ENCODE results near the gene CHRND.

The CHRND gene

DNA sequence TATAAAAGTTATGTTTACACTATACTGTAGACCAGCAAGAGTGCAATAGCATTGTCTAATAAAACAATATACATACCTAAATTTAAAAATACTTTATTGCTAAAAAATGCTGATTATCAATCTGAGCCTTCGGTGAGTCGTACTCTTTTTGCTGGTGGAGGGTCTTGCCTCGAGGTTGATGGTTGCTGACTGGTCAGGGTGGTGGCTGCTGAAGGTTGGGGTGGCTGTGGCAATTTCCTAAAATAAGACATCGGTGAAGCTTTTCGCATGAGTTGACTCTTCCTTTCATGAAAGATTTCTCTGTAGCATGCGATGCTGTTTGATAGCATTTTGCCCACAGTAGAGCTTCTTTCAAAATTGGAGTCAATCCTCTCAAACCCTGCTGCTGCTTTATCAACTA, 22.0 kb downstream of the CHRND start:
- H3K27ac ChIP-seq (replicated peaks; ENCODE audit: low read length) = no peak overlapping the region
- H2BK5ac ChIP-seq (ENCODE audit: low read length) = no peak overlapping the region
- no CpG with 5 or more reads among the region's 6 CpGs for WGBS, 2 donors (ENCODE audit: extremely low coverage in 2 of 2, insufficient read length in 2 of 2, insufficient replicate concordance in 1 of 2)
- no peak overlapping the region for H3K14ac ChIP-seq (ENCODE audit: low read length)
- H2AFZ ChIP-seq (ENCODE audit: low read length) = no peak overlapping the region
- no peak overlapping the region for H2BK12ac ChIP-seq (ENCODE audit: low read length)
- H3K27me3 ChIP-seq (ENCODE audit: control insufficient read depth in 3 of 3, insufficient read depth in 3 of 3, low read depth in 1 of 3, low read length in 3 of 3) = no peaks in the 10 kb centered on the region
- H3K23ac ChIP-seq (ENCODE audit: low read depth, low read length, poor library complexity) = no peak overlapping the region
- no peak overlapping the region for H3K9ac ChIP-seq (ENCODE audit: low read depth, low read length, poor library complexity)
- no peak overlapping the region for H3K18ac ChIP-seq (ENCODE audit: low read length)
- peaks cover 3 to 4% of the 10 kb centered on the region in 2 donors for H3K4me1 ChIP-seq (ENCODE audit: control insufficient read depth in 2 of 2, insufficient read depth in 1 of 2, low read depth in 1 of 2, low read length in 2 of 2)
- peaks cover 0 to 19% of the 10 kb centered on the region in 2 donors for H3K9me3 ChIP-seq (replicated peaks in 1 of 2; ENCODE audit: control insufficient read depth in 2 of 2, insufficient read depth in 1 of 2, low read depth in 1 of 2, low read length in 2 of 2)
- H3K4me2 ChIP-seq (ENCODE audit: insufficient read depth, low read length, poor library complexity, severe bottlenecking) = no peak overlapping the region
- H2AK5ac ChIP-seq (ENCODE audit: low read depth, low read length) = no peak overlapping the region
- no peak overlapping the region for H4K91ac ChIP-seq (ENCODE audit: low read depth, low read length, poor library complexity)
- no peak overlapping the region for H4K8ac ChIP-seq (ENCODE audit: low read depth, low read length)
- peaks cover 11 to 54% of the 10 kb centered on the region in 2 donors for H3K36me3 ChIP-seq (replicated peaks in 1 of 2; ENCODE audit: control insufficient read depth in 2 of 2, insufficient read depth in 2 of 2, low read length in 2 of 2)
- H3K79me1 ChIP-seq (ENCODE audit: low read depth, low read length) = peaks cover 13% of the 10 kb centered on the region
- no peak overlapping the region for H2BK120ac ChIP-seq (ENCODE audit: low read depth, low read length)
- no peak for DNase-seq (ENCODE audit: low spot score)
- H3K4me3 ChIP-seq (ENCODE audit: low read length in 2 of 2) = no peak overlapping the region
- H3K4ac ChIP-seq (ENCODE audit: low read length) = no peak overlapping the region
- H2BK15ac ChIP-seq (ENCODE audit: low read length) = no peak overlapping the region

DNA sequence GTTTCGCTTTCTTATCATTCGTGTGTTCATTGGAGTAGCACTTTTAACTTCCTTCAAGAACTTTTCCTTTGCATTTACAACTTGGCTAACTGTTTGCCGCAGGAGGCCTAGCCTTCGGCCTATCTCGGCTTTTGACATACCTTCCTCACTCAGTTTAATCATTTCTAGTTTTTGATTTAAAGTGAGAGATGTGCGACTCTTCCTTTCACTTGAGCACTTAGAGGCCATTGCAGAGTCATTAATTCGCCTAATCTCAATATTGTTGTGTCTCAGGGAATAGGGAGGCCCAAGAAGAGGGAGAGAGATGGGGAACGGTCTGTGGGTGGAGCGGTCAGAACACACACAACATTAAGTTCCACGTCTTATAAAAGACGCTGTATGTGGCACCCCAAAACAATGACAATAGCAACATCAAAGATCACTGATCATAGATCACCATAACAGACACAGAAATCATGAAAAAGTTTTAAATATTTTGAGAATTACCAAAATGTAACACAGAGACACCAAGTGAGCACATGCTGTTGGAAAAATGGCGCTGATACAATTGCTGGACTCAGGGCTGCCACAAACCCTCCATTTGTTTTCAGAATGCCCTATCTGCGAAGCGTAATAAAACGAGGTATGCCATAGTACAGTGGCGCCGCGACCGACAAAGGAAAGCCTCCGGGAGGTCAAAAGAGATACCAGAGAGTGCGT, 23.8 kb downstream of the CHRND start:
- WGBS, 2 donors (ENCODE audit: extremely low coverage in 2 of 2, insufficient read length in 2 of 2, insufficient replicate concordance in 1 of 2) = no CpG with 5 or more reads among the region's 21 CpGs
- H4K8ac ChIP-seq (ENCODE audit: low read depth, low read length) = no peak overlapping the region
- no peak overlapping the region for H4K91ac ChIP-seq (ENCODE audit: low read depth, low read length, poor library complexity)
- peak overlapping the region; percentile 88 for H3K27ac ChIP-seq (replicated peaks; ENCODE audit: low read length)
- peak overlapping the region; percentile 57 for H3K4me2 ChIP-seq (ENCODE audit: insufficient read depth, low read length, poor library complexity, severe bottlenecking)
- peaks cover 0 to 19% of the 10 kb centered on the region in 2 donors for H3K9me3 ChIP-seq (replicated peaks in 1 of 2; ENCODE audit: control insufficient read depth in 2 of 2, insufficient read depth in 1 of 2, low read depth in 1 of 2, low read length in 2 of 2)
- peak overlapping the region; percentile 96 for H2BK5ac ChIP-seq (ENCODE audit: low read length)
- no peak overlapping the region for H2BK15ac ChIP-seq (ENCODE audit: low read length)
- H3K79me1 ChIP-seq (ENCODE audit: low read depth, low read length) = peaks cover 9% of the 10 kb centered on the region
- H3K27me3 ChIP-seq (ENCODE audit: control insufficient read depth in 3 of 3, insufficient read depth in 3 of 3, low read depth in 1 of 3, low read length in 3 of 3) = no peaks in the 10 kb centered on the region
- no peak for DNase-seq (ENCODE audit: low spot score)
- H3K18ac ChIP-seq (ENCODE audit: low read length) = peak overlapping the region; percentile 98
- peak overlapping the region; percentile 96 for H2AFZ ChIP-seq (ENCODE audit: low read length)
- no peak overlapping the region for H2BK12ac ChIP-seq (ENCODE audit: low read length)
- H3K36me3 ChIP-seq (replicated peaks in 1 of 2; ENCODE audit: control insufficient read depth in 2 of 2, insufficient read depth in 2 of 2, low read length in 2 of 2) = peaks cover 11 to 68% of the 10 kb centered on the region in 2 donors
- H3K4ac ChIP-seq (ENCODE audit: low read length) = no peak overlapping the region
- H3K9ac ChIP-seq (ENCODE audit: low read depth, low read length, poor library complexity) = peak overlapping the region; percentile 97
- H2AK5ac ChIP-seq (ENCODE audit: low read depth, low read length) = peak overlapping the region; percentile 86
- H2BK120ac ChIP-seq (ENCODE audit: low read depth, low read length) = no peak overlapping the region
- H3K4me1 ChIP-seq (ENCODE audit: control insufficient read depth in 2 of 2, insufficient read depth in 1 of 2, low read depth in 1 of 2, low read length in 2 of 2) = peaks cover 3 to 4% of the 10 kb centered on the region in 2 donors
- peak overlapping the region; percentile 79 to 80 for H3K4me3 ChIP-seq (ENCODE audit: low read length in 2 of 2)
- H3K14ac ChIP-seq (ENCODE audit: low read length) = no peak overlapping the region
- peak overlapping the region; percentile 78 for H3K23ac ChIP-seq (ENCODE audit: low read depth, low read length, poor library complexity)

DNA sequence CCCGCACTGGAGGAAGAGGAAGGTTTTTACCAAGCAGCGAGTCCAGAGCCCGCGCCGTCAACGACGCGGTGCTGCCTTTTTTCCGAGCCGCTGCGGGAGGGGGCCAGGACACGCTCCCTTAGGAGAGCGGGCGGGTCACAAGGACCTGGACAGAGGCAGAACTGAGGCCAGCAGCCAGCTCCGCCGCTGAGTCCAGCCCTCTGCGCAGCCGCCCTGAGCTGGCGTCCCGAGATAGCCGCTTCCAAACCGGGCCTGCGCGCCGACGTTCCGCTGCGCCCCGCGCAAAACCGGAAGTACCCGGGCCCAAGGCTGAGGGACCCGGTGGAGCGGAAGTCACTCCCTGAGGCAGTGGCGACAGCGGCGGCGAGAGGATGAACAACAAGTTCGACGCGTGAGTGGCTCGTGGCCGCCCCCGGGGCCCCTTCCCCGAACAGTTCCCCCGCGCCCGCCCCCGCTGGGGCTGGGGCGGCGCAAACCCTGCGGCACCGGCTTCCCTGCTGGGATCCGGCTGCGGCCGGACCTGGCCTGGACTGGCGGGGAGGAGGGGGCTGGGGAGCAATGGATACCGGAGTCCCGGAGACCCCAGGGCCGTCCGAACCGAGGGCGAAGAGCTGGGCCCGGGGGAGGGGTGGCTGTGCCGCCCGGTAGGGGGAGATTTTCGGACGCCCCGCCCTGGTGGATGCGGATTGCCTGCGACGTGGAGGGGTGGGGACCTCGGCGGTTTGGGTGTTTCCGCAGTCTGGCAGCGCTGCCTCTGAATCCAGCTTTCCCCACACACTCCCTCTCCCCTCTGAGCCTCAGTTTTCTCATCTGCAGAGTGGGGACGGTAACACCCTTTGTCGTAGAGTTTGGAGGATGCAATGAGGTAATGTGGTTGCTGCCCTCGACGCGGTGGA, 24.6 kb downstream of the CHRND start, which contains the start of the genes EIF4E2 and TIGD1:
Gene EIF4E2, plus strand, starts transcription at position 336 of the 896 bp plus-strand sequence. Its CDS starts 36 bp downstream, at position 372.
Gene TIGD1, minus strand, starts transcription at position 204 of the 896 bp plus-strand sequence. CDS start 675 bp downstream, outside the sequence.
- peak within 1 kb of the TSS; percentile 86 for H2AK5ac ChIP-seq (ENCODE audit: low read depth, low read length)
- H4K8ac ChIP-seq (ENCODE audit: low read depth, low read length) = no peak within 1 kb of the TSS
- peak within 1 kb of the TSS; percentile 96 for H2BK5ac ChIP-seq (ENCODE audit: low read length)
- H2AFZ ChIP-seq (ENCODE audit: low read length) = peak within 1 kb of the TSS; percentile 96
- peaks cover 8 to 72% of the 10 kb centered on the region in 2 donors for H3K36me3 ChIP-seq (replicated peaks in 1 of 2; ENCODE audit: control insufficient read depth in 2 of 2, insufficient read depth in 2 of 2, low read length in 2 of 2)
- H3K18ac ChIP-seq (ENCODE audit: low read length) = peak within 1 kb of the TSS; percentile 98
- no peaks in the 10 kb centered on the region for H3K27me3 ChIP-seq (ENCODE audit: control insufficient read depth in 3 of 3, insufficient read depth in 3 of 3, low read depth in 1 of 3, low read length in 3 of 3)
- no CpG with 5 or more reads among the region's 81 CpGs for WGBS, 2 donors (ENCODE audit: extremely low coverage in 2 of 2, insufficient read length in 2 of 2, insufficient replicate concordance in 1 of 2)
- peak; percentile 91 for DNase-seq (ENCODE audit: low spot score)
- peaks cover 3 to 4% of the 10 kb centered on the region in 2 donors for H3K4me1 ChIP-seq (ENCODE audit: control insufficient read depth in 2 of 2, insufficient read depth in 1 of 2, low read depth in 1 of 2, low read length in 2 of 2)
- no peak within 1 kb of the TSS for H2BK12ac ChIP-seq (ENCODE audit: low read length)
- peak within 1 kb of the TSS; percentile 59 for H3K4ac ChIP-seq (ENCODE audit: low read length)
- H3K79me1 ChIP-seq (ENCODE audit: low read depth, low read length) = peaks cover 8% of the 10 kb centered on the region
- peaks cover 0 to 19% of the 10 kb centered on the region in 2 donors for H3K9me3 ChIP-seq (replicated peaks in 1 of 2; ENCODE audit: control insufficient read depth in 2 of 2, insufficient read depth in 1 of 2, low read depth in 1 of 2, low read length in 2 of 2)
- H3K4me3 ChIP-seq (ENCODE audit: low read length in 2 of 2) = peak within 1 kb of the TSS; percentile 79 to 80
- H3K23ac ChIP-seq (ENCODE audit: low read depth, low read length, poor library complexity) = peak within 1 kb of the TSS; percentile 78
- peak within 1 kb of the TSS; percentile 97 for H3K9ac ChIP-seq (ENCODE audit: low read depth, low read length, poor library complexity)
- H2BK15ac ChIP-seq (ENCODE audit: low read length) = no peak within 1 kb of the TSS
- H3K14ac ChIP-seq (ENCODE audit: low read length) = no peak within 1 kb of the TSS
- H4K91ac ChIP-seq (ENCODE audit: low read depth, low read length, poor library complexity) = no peak within 1 kb of the TSS
- no peak within 1 kb of the TSS for H2BK120ac ChIP-seq (ENCODE audit: low read depth, low read length)
- peak within 1 kb of the TSS; percentile 88 for H3K27ac ChIP-seq (replicated peaks; ENCODE audit: low read length)
- peak within 1 kb of the TSS; percentile 77 for H3K4me2 ChIP-seq (ENCODE audit: insufficient read depth, low read length, poor library complexity, severe bottlenecking)

All from neuronal stem cell (in vitro differentiated cells).